HepG2 (cell line): ENCODE results near the gene HLA-G.

Source experiments
- MAFK ChIP-seq, 2 experiments: IDR thresholded peaks in 1 of 2; conservative IDR thresholded peaks in 1 of 2; 2 replicates each; pipeline ENCODE4 v1.6.1; 2011; ENCODE audit warnings: improper control_type of control experiment in 2 of 2, low read length in 2 of 2
- TF ChIP-seq, protein P1 (sequence below): IDR thresholded peaks from 2 replicates; pipeline ENCODE4 v1.6.1; 2016; ENCODE audit warnings: low read depth, control low read depth

DNA sequence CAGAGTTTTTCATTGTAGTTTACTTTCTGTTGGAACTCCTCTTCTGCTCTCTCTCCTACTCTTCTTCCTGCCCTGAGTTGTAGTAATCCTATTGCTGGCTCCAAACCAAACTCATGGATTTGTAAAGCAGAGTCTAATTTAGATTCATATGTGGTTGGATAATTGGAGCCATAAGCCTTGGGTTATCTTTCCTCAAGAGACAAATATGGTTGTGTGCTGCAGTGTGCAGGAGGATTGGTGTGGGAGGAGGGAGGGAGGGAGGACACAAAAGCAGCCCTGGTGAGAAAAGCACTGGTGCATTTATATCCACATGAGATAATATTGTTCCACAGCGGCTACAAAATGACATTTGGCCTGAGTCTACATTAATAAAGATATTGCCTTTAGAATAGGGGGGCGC is 4.2 kb downstream of the HLA-G start:
- TF ChIP-seq, protein P1, sequence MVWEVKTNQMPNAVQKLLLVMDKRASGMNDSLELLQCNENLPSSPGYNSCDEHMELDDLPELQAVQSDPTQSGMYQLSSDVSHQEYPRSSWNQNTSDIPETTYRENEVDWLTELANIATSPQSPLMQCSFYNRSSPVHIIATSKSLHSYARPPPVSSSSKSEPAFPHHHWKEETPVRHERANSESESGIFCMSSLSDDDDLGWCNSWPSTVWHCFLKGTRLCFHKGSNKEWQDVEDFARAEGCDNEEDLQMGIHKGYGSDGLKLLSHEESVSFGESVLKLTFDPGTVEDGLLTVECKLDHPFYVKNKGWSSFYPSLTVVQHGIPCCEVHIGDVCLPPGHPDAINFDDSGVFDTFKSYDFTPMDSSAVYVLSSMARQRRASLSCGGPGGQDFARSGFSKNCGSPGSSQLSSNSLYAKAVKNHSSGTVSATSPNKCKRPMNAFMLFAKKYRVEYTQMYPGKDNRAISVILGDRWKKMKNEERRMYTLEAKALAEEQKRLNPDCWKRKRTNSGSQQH, result no peak
- no peak for TF ChIP-seq MAFK (conservative IDR thresholded peaks at IDR 0.05 in 1 of 2, IDR thresholded peaks at IDR 0.05 in 1 of 2; ENCODE audit: low read length in 2 of 2)
